GM21390 (cell line): Measurements from ENCODE around the gene USP46.

Experiments used
- ATAC-seq: cut with Tn5 transposase; IDR thresholded peaks from one replicate; pipeline ENCODE4 v1.9.1; 2021; ENCODE audit not compliant: unreplicated experiment

Gene USP46

GRCh38 chr4:52622564-52622963, 36.5 kb downstream of the USP46 start:
- ATAC-seq = no peak

GRCh38 chr4:52621567-52621966, 37.5 kb downstream of the USP46 start:
- ATAC-seq = no peak

- ATAC-seq = no peak
These were observed 39.5 kb downstream of the USP46 start for GRCh38 chr4:52619591-52619931.

- no peak for ATAC-seq
These were observed 40.1 kb downstream of the USP46 start for GRCh38 chr4:52618795-52619590.

GRCh38 chr4:52617336-52618020, 41.6 kb downstream of the USP46 start:
- ATAC-seq = no peak

- no peak for ATAC-seq
These were observed 44.9 kb downstream of the USP46 start for GRCh38 chr4:52614241-52614640.

- no peak for ATAC-seq
These were observed 46.8 kb downstream of the USP46 start for GRCh38 chr4:52612341-52612740.

- ATAC-seq = no peak
These were observed 48.0 kb downstream of the USP46 start for GRCh38 chr4:52611030-52611555.

GRCh38 chr4:52606726-52607125, 52.4 kb downstream of the USP46 start:
- ATAC-seq = no peak

- ATAC-seq = no peak
These were observed 53.1 kb downstream of the USP46 start for GRCh38 chr4:52606040-52606439.

GRCh38 chr4:52604215-52604614, 54.9 kb downstream of the USP46 start:
- ATAC-seq = no peak

GRCh38 chr4:52600275-52600674, 58.8 kb downstream of the USP46 start:
- no peak for ATAC-seq

- ATAC-seq = no peak
These were observed 64.1 kb downstream of the USP46 start for GRCh38 chr4:52595001-52595400.

- no peak for ATAC-seq
These were observed 66.8 kb downstream of the USP46 start for GRCh38 chr4:52592287-52592686.

GRCh38 chr4:52588771-52589591, 70.1 kb downstream of the USP46 start:
- no peak for ATAC-seq

- peak; percentile 60 for ATAC-seq
These were observed 71.0 kb downstream of the USP46 start for GRCh38 chr4:52588097-52588496.

GRCh38 chr4:52586069-52586468, 73.0 kb downstream of the USP46 start:
- no peak for ATAC-seq

GRCh38 chr4:52585379-52585778, 73.7 kb downstream of the USP46 start:
- no peak for ATAC-seq

GRCh38 chr4:52579602-52580272, 79.4 kb downstream of the USP46 start:
- no peak for ATAC-seq

GRCh38 chr4:52578951-52579350, 80.2 kb downstream of the USP46 start:
- ATAC-seq = no peak

GRCh38 chr4:52577624-52577962, 81.5 kb downstream of the USP46 start:
- no peak for ATAC-seq
